GM10266 (cell line): ENCODE results near the gene ADTRP.

Experiments
- DNase-seq: peaks from one replicate; pipeline ENCODE4 v3.0.0; 2012; ENCODE audit errors: extremely low spot score
- TF ChIP-seq, protein P1 (sequence below): IDR thresholded peaks from 2 replicates; pipeline ENCODE4 v1.5.1; 2012; ENCODE audit warnings: mild to moderate bottlenecking, low read depth; ENCODE audit not compliant: control insufficient read depth, insufficient read depth; ENCODE audit errors: missing control alignments

The ADTRP gene

DNA sequence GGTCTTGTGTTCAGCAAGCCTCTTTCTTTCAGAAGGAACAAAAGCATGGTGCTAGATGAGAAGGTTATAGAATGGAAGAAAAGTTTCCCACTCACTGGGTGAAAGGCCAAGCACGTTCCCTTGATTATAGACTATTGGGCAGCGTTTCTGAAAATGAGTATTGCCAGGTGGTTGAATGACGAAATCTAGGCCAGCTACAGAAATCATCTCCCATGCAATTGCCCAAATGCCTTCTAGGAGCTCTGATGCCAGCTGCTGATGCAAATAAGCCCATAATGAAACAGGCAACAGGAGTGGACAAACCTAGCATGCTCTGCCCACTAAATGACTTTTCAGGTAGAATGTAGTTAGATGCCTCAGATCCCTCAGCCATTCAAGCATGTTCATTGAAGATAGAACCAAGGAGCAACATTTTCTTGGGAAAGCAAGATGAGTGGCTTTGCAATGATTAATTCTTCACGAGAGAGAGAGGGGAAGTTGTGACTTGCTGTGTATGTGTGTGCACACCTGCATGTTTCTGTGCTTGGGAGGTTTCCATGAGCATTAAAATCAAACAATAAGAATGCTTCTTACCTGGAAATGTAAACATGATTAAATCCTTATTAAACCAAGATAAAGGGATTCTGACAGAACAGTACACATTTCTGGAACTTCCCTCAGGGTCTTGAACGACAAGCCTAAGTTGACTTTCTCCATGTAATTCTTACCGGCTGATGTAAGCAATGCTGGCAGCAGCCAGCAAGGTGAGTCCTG, 43.6 kb downstream of the ADTRP start:
- TF ChIP-seq, protein P1, sequence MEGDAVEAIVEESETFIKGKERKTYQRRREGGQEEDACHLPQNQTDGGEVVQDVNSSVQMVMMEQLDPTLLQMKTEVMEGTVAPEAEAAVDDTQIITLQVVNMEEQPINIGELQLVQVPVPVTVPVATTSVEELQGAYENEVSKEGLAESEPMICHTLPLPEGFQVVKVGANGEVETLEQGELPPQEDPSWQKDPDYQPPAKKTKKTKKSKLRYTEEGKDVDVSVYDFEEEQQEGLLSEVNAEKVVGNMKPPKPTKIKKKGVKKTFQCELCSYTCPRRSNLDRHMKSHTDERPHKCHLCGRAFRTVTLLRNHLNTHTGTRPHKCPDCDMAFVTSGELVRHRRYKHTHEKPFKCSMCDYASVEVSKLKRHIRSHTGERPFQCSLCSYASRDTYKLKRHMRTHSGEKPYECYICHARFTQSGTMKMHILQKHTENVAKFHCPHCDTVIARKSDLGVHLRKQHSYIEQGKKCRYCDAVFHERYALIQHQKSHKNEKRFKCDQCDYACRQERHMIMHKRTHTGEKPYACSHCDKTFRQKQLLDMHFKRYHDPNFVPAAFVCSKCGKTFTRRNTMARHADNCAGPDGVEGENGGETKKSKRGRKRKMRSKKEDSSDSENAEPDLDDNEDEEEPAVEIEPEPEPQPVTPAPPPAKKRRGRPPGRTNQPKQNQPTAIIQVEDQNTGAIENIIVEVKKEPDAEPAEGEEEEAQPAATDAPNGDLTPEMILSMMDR, result no peak
- DNase-seq, result no peak

DNA sequence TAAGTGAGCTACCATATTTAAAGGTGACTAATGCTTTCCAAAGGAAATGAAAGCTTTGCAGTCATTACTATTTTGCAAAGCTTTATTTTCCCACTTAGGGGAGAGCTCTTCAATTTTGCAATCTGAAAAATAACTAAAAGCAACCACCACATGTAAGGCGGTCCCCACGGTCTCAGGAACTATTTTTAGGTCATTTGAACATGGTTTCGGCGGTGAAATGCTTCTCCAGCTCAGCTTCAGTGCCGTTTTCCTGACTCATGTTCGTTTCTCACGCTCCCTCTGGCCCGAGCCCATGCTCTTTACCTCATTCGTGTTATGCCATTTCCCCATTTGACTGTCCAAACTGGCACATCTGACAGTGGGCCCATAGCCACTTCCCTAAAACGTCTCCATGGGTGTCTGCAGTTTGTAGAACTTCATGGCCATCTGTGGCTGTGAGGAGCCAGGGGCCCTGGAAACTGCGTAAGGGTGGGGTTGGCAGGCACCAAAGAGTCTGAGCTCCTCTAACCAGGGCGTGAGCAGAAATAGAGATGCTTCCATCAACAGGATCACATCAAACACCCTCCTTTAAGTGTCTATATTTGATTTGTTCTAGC, 46.5 kb downstream of the ADTRP start:
- TF ChIP-seq, protein P1, result no peak
- DNase-seq, result peak; percentile 74

DNA sequence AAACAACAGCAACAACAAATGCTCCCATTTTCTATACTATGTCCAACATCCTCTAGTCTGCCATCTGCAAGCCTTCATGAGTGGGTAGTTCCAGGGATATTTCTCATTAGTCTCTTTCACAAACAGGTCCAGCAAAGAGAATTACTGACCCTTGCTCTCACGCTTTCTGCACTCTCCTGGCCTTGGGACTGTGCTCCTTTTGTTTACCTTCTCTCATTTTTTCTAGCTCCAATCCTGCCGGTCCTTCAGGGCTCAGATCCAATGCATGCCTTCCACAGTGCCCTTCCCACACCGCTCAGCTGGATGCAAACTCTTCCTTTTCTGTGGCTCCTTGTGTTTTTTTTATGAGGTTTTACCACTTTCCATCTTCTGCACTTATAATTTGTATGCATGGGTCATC, 47.2 kb downstream of the ADTRP start:
- TF ChIP-seq, protein P1, result no peak
- DNase-seq, result no peak

DNA sequence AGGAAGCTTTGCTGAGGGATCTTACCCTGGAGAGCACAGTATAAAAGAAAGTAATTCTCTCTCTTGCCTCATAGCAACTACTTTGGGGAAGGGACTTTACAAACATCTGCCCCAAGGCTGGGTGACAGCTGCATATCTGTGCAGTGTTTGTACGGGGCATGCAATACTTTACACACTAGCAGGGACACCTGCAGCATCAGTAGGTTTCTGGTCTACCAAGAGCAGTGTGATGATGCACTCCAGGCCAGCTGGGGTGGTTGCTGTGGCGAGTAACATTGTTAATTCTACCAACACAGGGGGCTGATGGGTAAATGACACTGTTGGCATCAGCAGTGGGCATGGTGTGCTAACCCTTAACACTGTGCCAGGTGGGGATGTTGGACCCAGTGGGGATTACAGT, 48.0 kb downstream of the ADTRP start:
- peak; percentile 58 for DNase-seq
- TF ChIP-seq, protein P1, result no peak

DNA sequence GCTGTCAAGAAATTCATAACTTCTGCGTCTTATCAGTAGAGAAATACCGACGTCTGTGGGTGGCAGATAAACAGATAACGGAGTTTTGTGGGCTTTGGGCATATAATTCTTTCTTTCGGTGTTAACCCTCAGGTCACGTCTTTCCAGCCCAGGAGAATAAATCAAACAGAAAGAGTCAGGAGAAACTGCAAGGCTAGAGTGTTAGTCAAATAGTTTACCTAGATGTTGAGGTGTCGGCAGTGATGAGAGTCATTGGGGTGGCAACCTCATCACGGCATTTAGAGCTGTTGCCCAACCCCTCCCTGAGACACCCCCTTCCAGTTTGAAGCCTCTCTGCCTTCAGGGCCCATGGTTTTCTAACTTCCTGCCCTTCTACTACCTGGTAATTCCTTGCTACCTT, 49.5 kb downstream of the ADTRP start:
- DNase-seq, result no peak
- TF ChIP-seq, protein P1, result no peak

DNA sequence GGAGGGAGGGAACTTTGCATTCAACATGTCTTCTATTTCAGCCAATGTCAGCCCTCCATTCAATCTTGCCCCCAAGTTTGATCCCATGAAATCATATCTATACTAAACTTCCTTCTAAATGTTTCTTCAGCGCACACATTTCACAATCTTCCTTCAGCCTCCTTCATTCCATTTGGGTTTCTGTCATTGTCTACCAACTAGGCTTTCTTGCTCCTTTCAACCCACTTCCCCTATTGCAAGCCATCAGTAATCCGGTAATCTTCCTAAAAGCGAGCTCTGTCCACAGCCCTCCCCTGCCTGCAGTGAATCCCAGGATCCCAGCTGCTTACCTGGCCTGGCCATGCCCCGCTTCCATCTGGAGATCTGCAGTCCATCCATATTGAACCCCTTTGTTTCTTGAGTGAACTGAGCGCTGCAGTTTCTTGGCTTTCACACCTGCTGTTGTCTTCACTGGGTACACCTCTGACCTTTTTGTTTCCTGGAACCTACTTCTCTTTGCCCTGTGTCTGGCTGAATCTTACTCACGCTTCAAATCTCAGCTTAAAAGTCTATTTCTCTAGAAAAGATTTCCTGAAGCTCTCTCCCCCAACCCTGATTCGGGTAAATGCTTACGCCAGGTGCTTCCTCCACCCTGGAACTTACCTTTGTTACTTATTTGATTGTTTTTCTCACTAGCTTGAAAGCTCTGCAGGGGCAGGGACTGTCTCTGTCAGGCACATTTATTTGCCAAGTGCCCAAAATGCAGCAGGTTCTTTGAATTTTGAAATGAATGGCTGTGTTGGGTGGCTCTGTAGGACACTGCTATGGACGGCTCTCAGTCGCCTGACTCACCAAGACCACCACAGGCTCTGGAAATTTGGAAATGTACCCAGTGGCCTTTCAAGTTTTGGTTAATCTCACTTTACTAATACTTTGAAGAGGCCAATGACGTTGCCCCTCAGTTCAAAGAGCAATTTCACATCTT, 50.3 kb downstream of the ADTRP start:
- TF ChIP-seq, protein P1, result no peak
- no peak for DNase-seq
